ENCODE results near the gene ANKRD40. TPM values are rescaled to one million over a fixed set of nuclear protein-coding genes. Genes with fewer than 3 reads are reported as not detected.

ANKRD40 gene
- total and polyA plus RNA-seq, 4 donors, result 6.2 to 15.1 (median 9.7) TPM

DNA sequence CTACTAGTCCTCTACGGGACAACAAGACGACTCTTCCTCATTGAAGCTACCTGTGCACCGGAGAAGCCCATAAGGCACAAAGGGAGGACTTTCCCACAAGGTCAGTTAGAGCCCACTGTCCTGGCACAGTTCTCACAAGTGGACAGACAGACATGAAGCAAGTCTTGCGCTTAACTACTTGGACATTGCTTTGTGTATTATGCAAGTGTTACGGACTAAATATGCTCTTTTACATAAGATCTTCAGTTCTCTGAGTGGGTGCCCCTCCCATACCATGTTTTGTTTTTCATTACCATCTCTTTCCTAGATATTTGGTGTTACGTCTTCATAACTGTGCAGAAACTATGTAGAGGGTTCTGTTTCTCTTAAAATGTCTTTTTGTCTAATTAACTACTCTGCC lies 41.5 kb upstream of the ANKRD40 start:
- no peak overlapping the region for H3K27ac ChIP-seq (ENCODE audit: low read depth in 1 of 2, low read length in 2 of 2)
- H3K9ac ChIP-seq (ENCODE audit: low read depth in 1 of 2, low read length in 2 of 2), result no peak overlapping the region
- H3K4me3 ChIP-seq (ENCODE audit: low read depth in 1 of 3, low read length in 3 of 3), result no peak overlapping the region
- no peaks in the 10 kb centered on the region for H3K27me3 ChIP-seq (ENCODE audit: control insufficient read depth in 4 of 4, insufficient read depth in 4 of 4, low read length in 3 of 4)
- TF ChIP-seq YY1 (IDR thresholded peaks at IDR 0.05) (no peak), GABPA (IDR thresholded peaks at IDR 0.05 in 1 of 2, conservative IDR thresholded peaks at IDR 0.05 in 1 of 2) (no peak), FOXA2 (IDR thresholded peaks at IDR 0.05) (no peak), RAD21 (IDR thresholded peaks at IDR 0.05) (no peak), JUND (IDR thresholded peaks at IDR 0.05) (no peak), FOXA1 (IDR thresholded peaks at IDR 0.05) (no peak), RXRA (IDR thresholded peaks at IDR 0.05) (no peak), TAF1 (conservative IDR thresholded peaks at IDR 0.05) (no peak), EGR1 (IDR thresholded peaks at IDR 0.05; ENCODE audit: low read depth in 2 of 2) (no peak), HNF4G (IDR thresholded peaks at IDR 0.05) (no peak)
- TF ChIP-seq, protein P1, sequence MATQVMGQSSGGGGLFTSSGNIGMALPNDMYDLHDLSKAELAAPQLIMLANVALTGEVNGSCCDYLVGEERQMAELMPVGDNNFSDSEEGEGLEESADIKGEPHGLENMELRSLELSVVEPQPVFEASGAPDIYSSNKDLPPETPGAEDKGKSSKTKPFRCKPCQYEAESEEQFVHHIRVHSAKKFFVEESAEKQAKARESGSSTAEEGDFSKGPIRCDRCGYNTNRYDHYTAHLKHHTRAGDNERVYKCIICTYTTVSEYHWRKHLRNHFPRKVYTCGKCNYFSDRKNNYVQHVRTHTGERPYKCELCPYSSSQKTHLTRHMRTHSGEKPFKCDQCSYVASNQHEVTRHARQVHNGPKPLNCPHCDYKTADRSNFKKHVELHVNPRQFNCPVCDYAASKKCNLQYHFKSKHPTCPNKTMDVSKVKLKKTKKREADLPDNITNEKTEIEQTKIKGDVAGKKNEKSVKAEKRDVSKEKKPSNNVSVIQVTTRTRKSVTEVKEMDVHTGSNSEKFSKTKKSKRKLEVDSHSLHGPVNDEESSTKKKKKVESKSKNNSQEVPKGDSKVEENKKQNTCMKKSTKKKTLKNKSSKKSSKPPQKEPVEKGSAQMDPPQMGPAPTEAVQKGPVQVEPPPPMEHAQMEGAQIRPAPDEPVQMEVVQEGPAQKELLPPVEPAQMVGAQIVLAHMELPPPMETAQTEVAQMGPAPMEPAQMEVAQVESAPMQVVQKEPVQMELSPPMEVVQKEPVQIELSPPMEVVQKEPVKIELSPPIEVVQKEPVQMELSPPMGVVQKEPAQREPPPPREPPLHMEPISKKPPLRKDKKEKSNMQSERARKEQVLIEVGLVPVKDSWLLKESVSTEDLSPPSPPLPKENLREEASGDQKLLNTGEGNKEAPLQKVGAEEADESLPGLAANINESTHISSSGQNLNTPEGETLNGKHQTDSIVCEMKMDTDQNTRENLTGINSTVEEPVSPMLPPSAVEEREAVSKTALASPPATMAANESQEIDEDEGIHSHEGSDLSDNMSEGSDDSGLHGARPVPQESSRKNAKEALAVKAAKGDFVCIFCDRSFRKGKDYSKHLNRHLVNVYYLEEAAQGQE (IDR thresholded peaks at IDR 0.05), result no peak
- TF ChIP-seq, protein P2, sequence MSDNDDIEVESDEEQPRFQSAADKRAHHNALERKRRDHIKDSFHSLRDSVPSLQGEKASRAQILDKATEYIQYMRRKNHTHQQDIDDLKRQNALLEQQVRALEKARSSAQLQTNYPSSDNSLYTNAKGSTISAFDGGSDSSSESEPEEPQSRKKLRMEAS (IDR thresholded peaks at IDR 0.05), result no peak
- H3K36me3 ChIP-seq (ENCODE audit: control insufficient read depth in 4 of 4, insufficient read depth in 3 of 4, low read depth in 1 of 4, low read length in 3 of 4), result peaks cover 10 to 88% (median 74%) of the 10 kb centered on the region in 4 donors
- no peaks in the 10 kb centered on the region for H3K4me1 ChIP-seq (ENCODE audit: control insufficient read depth in 4 of 4, insufficient read depth in 4 of 4, low read length in 3 of 4)
- no peaks in the 10 kb centered on the region for H3K9me3 ChIP-seq (ENCODE audit: control insufficient read depth in 4 of 4, low read length in 3 of 4)
- 84% methylated on average over 6 of the region's 6 CpGs for WGBS
- no peak for DNase-seq (ENCODE audit: low spot score)

DNA sequence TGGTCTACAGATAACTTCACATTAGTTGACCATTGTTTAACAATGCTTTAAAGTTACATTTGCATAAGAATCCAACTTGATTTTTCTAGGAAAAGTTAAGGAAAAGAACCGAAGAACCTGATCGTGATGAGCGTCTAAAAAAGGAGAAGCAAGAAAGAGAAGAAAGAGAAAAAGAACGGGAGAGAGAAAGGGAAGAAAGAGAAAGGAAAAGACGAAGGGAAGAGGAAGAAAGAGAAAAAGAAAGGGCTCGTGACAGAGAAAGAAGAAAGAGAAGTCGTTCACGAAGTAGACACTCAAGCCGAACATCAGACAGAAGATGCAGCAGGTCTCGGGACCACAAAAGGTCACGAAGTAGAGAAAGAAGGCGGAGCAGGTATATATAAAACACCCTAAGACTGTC lies 37.9 kb upstream of the ANKRD40 start:
- Histone ChIP-seq H3K27ac (ENCODE audit: low read depth in 1 of 2, low read length in 2 of 2) (no peak overlapping the region), H3K9ac (ENCODE audit: low read depth in 1 of 2, low read length in 2 of 2) (no peak overlapping the region), H3K4me3 (ENCODE audit: low read depth in 1 of 3, low read length in 3 of 3) (no peak overlapping the region), H3K4me1 (ENCODE audit: control insufficient read depth in 4 of 4, insufficient read depth in 4 of 4, low read length in 3 of 4) (no peaks in the 10 kb centered on the region), H3K27me3 (ENCODE audit: control insufficient read depth in 4 of 4, insufficient read depth in 4 of 4, low read length in 3 of 4) (no peaks in the 10 kb centered on the region), H3K9me3 (ENCODE audit: control insufficient read depth in 4 of 4, low read length in 3 of 4) (no peaks in the 10 kb centered on the region), H3K36me3 (ENCODE audit: control insufficient read depth in 4 of 4, insufficient read depth in 3 of 4, low read depth in 1 of 4, low read length in 3 of 4) (peaks cover 14 to 88% (median 77%) of the 10 kb centered on the region in 4 donors)
- TF ChIP-seq JUND (IDR thresholded peaks at IDR 0.05) (no peak), HNF4A (conservative IDR thresholded peaks at IDR 0.05) (no peak), TAF1 (conservative IDR thresholded peaks at IDR 0.05) (no peak)
- WGBS, result 93% methylated on average over 12 of the region's 12 CpGs
- DNase-seq (ENCODE audit: low spot score), result no peak

DNA sequence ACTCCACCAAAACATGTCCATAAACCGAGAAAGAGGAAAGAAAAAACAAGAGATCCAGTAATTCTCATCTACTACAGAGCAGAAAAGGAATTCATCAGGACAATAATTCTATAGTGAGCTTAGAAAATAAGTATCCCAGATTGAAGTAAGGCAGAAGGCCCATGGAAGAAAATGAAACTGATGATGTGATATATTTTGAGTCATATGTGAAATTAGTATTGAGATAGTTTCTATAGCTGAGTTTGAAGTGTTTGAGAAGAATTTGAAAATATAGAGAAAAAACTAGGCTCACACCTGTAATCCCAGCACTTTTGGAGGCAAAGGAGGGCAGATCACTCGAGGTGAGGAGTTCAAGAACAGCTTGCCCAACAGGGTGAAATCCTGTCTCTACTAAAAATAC lies 31.4 kb upstream of the ANKRD40 start:
- Histone ChIP-seq H3K9ac (ENCODE audit: low read depth in 1 of 2, low read length in 2 of 2) (no peak overlapping the region), H3K27ac (ENCODE audit: low read depth in 1 of 2, low read length in 2 of 2) (no peak overlapping the region), H3K4me3 (ENCODE audit: low read depth in 1 of 3, low read length in 3 of 3) (no peak overlapping the region), H3K27me3 (ENCODE audit: control insufficient read depth in 4 of 4, insufficient read depth in 4 of 4, low read length in 3 of 4) (no peaks in the 10 kb centered on the region), H3K36me3 (ENCODE audit: control insufficient read depth in 4 of 4, insufficient read depth in 3 of 4, low read depth in 1 of 4, low read length in 3 of 4) (peaks cover 9 to 47% (median 37%) of the 10 kb centered on the region in 4 donors), H3K4me1 (ENCODE audit: control insufficient read depth in 4 of 4, insufficient read depth in 4 of 4, low read length in 3 of 4) (peaks cover 0 to 3% (median 1%) of the 10 kb centered on the region in 4 donors), H3K9me3 (ENCODE audit: control insufficient read depth in 4 of 4, low read length in 3 of 4) (no peaks in the 10 kb centered on the region)
- WGBS, result 45% methylated on average over 2 of the region's 2 CpGs
- DNase-seq (ENCODE audit: low spot score), result no peak
- TF ChIP-seq EGR1 (IDR thresholded peaks at IDR 0.05; ENCODE audit: low read depth in 2 of 2), result no peak
- TF ChIP-seq, protein P3, sequence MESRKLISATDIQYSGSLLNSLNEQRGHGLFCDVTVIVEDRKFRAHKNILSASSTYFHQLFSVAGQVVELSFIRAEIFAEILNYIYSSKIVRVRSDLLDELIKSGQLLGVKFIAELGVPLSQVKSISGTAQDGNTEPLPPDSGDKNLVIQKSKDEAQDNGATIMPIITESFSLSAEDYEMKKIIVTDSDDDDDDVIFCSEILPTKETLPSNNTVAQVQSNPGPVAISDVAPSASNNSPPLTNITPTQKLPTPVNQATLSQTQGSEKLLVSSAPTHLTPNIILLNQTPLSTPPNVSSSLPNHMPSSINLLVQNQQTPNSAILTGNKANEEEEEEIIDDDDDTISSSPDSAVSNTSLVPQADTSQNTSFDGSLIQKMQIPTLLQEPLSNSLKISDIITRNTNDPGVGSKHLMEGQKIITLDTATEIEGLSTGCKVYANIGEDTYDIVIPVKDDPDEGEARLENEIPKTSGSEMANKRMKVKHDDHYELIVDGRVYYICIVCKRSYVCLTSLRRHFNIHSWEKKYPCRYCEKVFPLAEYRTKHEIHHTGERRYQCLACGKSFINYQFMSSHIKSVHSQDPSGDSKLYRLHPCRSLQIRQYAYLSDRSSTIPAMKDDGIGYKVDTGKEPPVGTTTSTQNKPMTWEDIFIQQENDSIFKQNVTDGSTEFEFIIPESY (IDR thresholded peaks at IDR 0.05), result no peak
- TF ChIP-seq, protein P4, sequence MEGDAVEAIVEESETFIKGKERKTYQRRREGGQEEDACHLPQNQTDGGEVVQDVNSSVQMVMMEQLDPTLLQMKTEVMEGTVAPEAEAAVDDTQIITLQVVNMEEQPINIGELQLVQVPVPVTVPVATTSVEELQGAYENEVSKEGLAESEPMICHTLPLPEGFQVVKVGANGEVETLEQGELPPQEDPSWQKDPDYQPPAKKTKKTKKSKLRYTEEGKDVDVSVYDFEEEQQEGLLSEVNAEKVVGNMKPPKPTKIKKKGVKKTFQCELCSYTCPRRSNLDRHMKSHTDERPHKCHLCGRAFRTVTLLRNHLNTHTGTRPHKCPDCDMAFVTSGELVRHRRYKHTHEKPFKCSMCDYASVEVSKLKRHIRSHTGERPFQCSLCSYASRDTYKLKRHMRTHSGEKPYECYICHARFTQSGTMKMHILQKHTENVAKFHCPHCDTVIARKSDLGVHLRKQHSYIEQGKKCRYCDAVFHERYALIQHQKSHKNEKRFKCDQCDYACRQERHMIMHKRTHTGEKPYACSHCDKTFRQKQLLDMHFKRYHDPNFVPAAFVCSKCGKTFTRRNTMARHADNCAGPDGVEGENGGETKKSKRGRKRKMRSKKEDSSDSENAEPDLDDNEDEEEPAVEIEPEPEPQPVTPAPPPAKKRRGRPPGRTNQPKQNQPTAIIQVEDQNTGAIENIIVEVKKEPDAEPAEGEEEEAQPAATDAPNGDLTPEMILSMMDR (IDR thresholded peaks at IDR 0.05; ENCODE audit: low read depth, low read length, missing input control), result no peak
- TF ChIP-seq, protein P1 (IDR thresholded peaks at IDR 0.05), result no peak
- TF ChIP-seq, protein P2 (IDR thresholded peaks at IDR 0.05), result no peak
- TF ChIP-seq SP1 (IDR thresholded peaks at IDR 0.05), result no peak
- no peak for TF ChIP-seq TAF1 (conservative IDR thresholded peaks at IDR 0.05)
- TF ChIP-seq YY1 (IDR thresholded peaks at IDR 0.05), result no peak
- no peak for TF ChIP-seq FOXA1 (IDR thresholded peaks at IDR 0.05)
- TF ChIP-seq GABPA (IDR thresholded peaks at IDR 0.05 in 1 of 2, conservative IDR thresholded peaks at IDR 0.05 in 1 of 2), result no peak
- no peak for TF ChIP-seq RXRA (IDR thresholded peaks at IDR 0.05)

Data from liver (tissue), 9 donors.